Measurements from ENCODE around the gene PNMA8A. TPM values are rescaled to one million over a fixed set of nuclear protein-coding genes. Genes with fewer than 3 reads are reported as not detected.

Gene PNMA8A
- total RNA-seq, 4 donors from 2014 or later: 8.9 to 33.8 (median 19.5) TPM

- no peaks in the 10 kb centered on the region for H3K9me3 ChIP-seq
- TF ChIP-seq POLR2A (IDR thresholded peaks at IDR 0.05): no peak
- no peak for TF ChIP-seq CTCF (IDR thresholded peaks at IDR 0.05)
- peaks cover 11% of the 10 kb centered on the region for H3K27me3 ChIP-seq
- no peaks in the 10 kb centered on the region for H3K36me3 ChIP-seq
- H3K4me3 ChIP-seq (replicated peaks in 1 of 3): no peak overlapping the region
- intact Hi-C loops (cut with DNase I): no loop called here
- H3K27ac ChIP-seq: peak overlapping the region in 1 of 3 donors; percentile 38
- peak in 1 of 2 donors; percentile 35 for DNase-seq
- WGBS, 2 donors: 15 to 45% methylated on average over 21 to 43 of the region's 92 CpGs
- peaks cover 10 to 32% of the 10 kb centered on the region in 2 donors for H3K4me1 ChIP-seq
These were observed 22.1 kb upstream of the PNMA8A start for GRCh38 chr19:46493236-46494145.

GRCh38 chr19:46492841-46493235, 21.5 kb upstream of the PNMA8A start:
- Histone ChIP-seq H3K4me3 (replicated peaks in 1 of 3) (no peak overlapping the region), H3K4me1 (peaks cover 13 to 35% of the 10 kb centered on the region in 2 donors), H3K27me3 (peaks cover 12% of the 10 kb centered on the region), H3K9me3 (no peaks in the 10 kb centered on the region), H3K36me3 (no peaks in the 10 kb centered on the region), H3K27ac (peak overlapping the region in 1 of 3 donors; percentile 38)
- 57 to 68% methylated on average over 9 to 10 of the region's 17 CpGs for WGBS, 2 donors
- no peak for DNase-seq
- intact Hi-C loops (cut with DNase I): no loop called here
- TF ChIP-seq CTCF (IDR thresholded peaks at IDR 0.05) (no peak), POLR2A (IDR thresholded peaks at IDR 0.05) (no peak)

- Histone ChIP-seq H3K9me3 (no peaks in the 10 kb centered on the region), H3K27me3 (peaks cover 12% of the 10 kb centered on the region), H3K27ac (no peak overlapping the region), H3K36me3 (no peaks in the 10 kb centered on the region), H3K4me1 (peaks cover 19 to 42% of the 10 kb centered on the region in 2 donors), H3K4me3 (replicated peaks in 1 of 3) (no peak overlapping the region)
- no peak for DNase-seq
- intact Hi-C loops (cut with DNase I): no loop called here
- WGBS, 2 donors: 70 to 85% methylated on average over 12 to 17 of the region's 18 CpGs
- TF ChIP-seq CTCF (IDR thresholded peaks at IDR 0.05): no peak
- TF ChIP-seq POLR2A (IDR thresholded peaks at IDR 0.05): no peak
These were observed 20.8 kb upstream of the PNMA8A start for GRCh38 chr19:46491975-46492682.

- TF ChIP-seq POLR2A (IDR thresholded peaks at IDR 0.05): no peak
- no peak for TF ChIP-seq CTCF (IDR thresholded peaks at IDR 0.05)
- Histone ChIP-seq H3K36me3 (no peaks in the 10 kb centered on the region), H3K4me3 (replicated peaks in 1 of 3) (no peak overlapping the region), H3K27ac (no peak overlapping the region), H3K9me3 (no peaks in the 10 kb centered on the region), H3K27me3 (peaks cover 12% of the 10 kb centered on the region), H3K4me1 (peaks cover 19 to 42% of the 10 kb centered on the region in 2 donors)
- no peak for DNase-seq
- intact Hi-C loops (cut with DNase I): no loop called here
- 83 to 84% methylated on average over 9 of the region's 9 CpGs for WGBS, 2 donors
These were observed 19.4 kb upstream of the PNMA8A start for GRCh38 chr19:46490774-46491173.

Measured in thyroid gland (tissue), 4 donors.